ENCODE measurements around the gene PKD1.

DNA sequence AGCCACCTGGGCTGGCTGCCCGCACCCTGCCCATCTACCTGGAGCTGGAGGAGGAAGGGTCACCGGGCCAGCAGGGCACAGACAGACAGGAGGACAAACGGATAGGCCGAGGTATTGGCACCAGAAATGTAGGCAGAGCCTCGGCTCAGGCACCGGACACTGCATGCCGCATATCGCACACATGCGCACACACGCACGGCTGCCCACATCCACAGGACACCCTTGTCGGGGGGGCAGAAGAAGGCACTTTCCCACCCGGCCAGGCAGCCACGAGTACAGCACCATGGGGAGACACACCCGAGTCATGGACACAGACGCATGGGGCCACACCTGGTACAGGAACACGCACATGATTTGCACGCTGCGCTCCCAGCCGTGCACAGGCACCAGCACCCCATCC lies 46.3 kb upstream of the PKD1 start:
- TF ChIP-seq ZFX (IDR thresholded peaks at IDR 0.05; ENCODE audit: borderline replicate concordance) (no peak), CTCF (IDR thresholded peaks at IDR 0.05) (no peak)
